Upper lobe of right lung (tissue), 1 donor: ENCODE measurements around the gene ZBTB8OS. TPM values are rescaled to one million over a fixed set of nuclear protein-coding genes. Genes with fewer than 3 reads are reported as not detected.
"Not testable (repeated sequence)": the region's sequence is repeated elsewhere in the genome, so short reads cannot be mapped to it uniquely, and the experiment has no call there.

Experiments used
- ATAC-seq: fragments of 200-7000 bp; cut with Tn5 transposase; one replicate; pipeline ENCODE4 v1.9.1; 2020; ENCODE audit warnings: mild to moderate bottlenecking, moderate library complexity
- DNase-seq: peaks from one replicate; pipeline ENCODE4 v3.0.0-alpha.2; 2020
- H3K27ac ChIP-seq: fragments of 200-600 bp; one replicate; pipeline ENCODE4 v1.8.0; 2022
- H3K27me3 ChIP-seq: fragments of 200-600 bp; one replicate; pipeline ENCODE4 v1.8.0; 2022; ENCODE audit warnings: mild to moderate bottlenecking
- H3K36me3 ChIP-seq: fragments of 200-600 bp; one replicate; pipeline ENCODE4 v1.8.0; 2022
- H3K4me1 ChIP-seq: fragments of 200-600 bp; one replicate; pipeline ENCODE4 v1.8.0; 2022
- H3K4me3 ChIP-seq: fragments of 200-600 bp; one replicate; pipeline ENCODE4 v1.8.0; 2022; ENCODE audit warnings: mild to moderate bottlenecking
- H3K9me3 ChIP-seq: fragments of 200-600 bp; one replicate; pipeline ENCODE4 v1.8.0; 2022
- CTCF ChIP-seq: fragments of 200-600 bp; IDR thresholded peaks from one replicate; pipeline ENCODE4 v1.8.0; 2022; ENCODE audit warnings: antibody characterized with exemption
- intact Hi-C: fragments of 100-400 bp; cut with DNase I; formaldehyde crosslinking; loops from one replicate; pipeline ENCODE4 v1.11.0; 2022
- long read RNA-seq: library from polyadenylated mRNA; unstranded; transcript quantifications from one replicate; pipeline ENCODE4 v2.0.0, GENCODE V29; 2021
- total RNA-seq: library from RNA; stranded (reverse); fragmentation: NEBNext Ultra II Directional; extraction: Animal tissue kit (Norgen Biotek cat#: 25700); gene quantifications from one replicate; pipeline ENCODE4 v1.2.1, GENCODE V29; 2021
- donor health status: DM: no; HTN: yes; CAD: no; lungs with severe emphysema.

ZBTB8OS gene
- 47.8 TPM for total RNA-seq
- long read RNA-seq, transcript ZBTB8OS-208 (7 exons, 1,601 nt), result major isoform, 5 of 23 reads
- long read RNA-seq, partial matches to known transcripts, result 0 of 23 reads
- long read RNA-seq, other reads (novel, unspliced or antisense), result 15 of 23 reads

GRCh38 chr1:32650248-32650751 is at the start of gene ZBTB8OS:
ZBTB8OS (minus strand) TSS chr1:32650550; CDS start chr1:32650529, 21 bp downstream.
- DNase-seq (peak; percentile 93), ATAC-seq (peak; percentile 88)
- H3K9me3 ChIP-seq, result no peaks in the 10 kb centered on the region
- intact Hi-C loops, result no loop called here
- H3K27me3 ChIP-seq, result no peaks in the 10 kb centered on the region
- H3K4me1 ChIP-seq, result peaks cover 38% of the 10 kb centered on the region
- peak within 1 kb of the TSS; percentile 86 for H3K4me3 ChIP-seq
- TF ChIP-seq CTCF, result no peak
- peaks cover 26% of the 10 kb centered on the region for H3K36me3 ChIP-seq
- H3K27ac ChIP-seq, result peak within 1 kb of the TSS; percentile 98

DNA sequence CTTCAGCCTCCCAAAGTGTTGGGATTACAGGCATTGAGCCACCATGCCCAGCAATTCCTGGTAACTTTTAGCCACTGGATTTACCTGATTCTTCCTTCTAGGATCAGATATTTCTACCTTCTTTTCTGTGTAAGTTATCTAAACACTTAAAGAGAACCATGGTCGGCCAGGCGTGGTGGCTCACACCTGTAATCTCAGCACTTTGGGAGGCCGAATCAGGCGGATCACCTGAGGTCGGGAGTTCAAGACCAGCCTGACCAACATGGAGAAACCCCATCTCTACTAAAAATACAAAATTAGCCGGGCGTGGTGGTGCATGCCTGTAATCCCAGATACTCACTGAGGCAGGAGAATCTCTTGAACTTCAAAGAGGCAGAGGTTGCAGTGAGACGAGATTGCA is 46.6 kb upstream of the ZBTB8OS start:
- DNase-seq, H3K9me3 ChIP-seq, H3K36me3 ChIP-seq, H3K27ac ChIP-seq, H3K27me3 ChIP-seq, intact Hi-C loops, H3K4me3 ChIP-seq, ATAC-seq: not testable (repeated sequence)
- peaks cover 22% of the 10 kb centered on the region for H3K4me1 ChIP-seq

- H3K27ac ChIP-seq, result peak overlapping the region; percentile 26
- DNase-seq (peak; percentile 15), ATAC-seq (no peak)
- no peak overlapping the region for H3K4me3 ChIP-seq
- peaks cover 22% of the 10 kb centered on the region for H3K4me1 ChIP-seq
- no peaks in the 10 kb centered on the region for H3K36me3 ChIP-seq
- no peaks in the 10 kb centered on the region for H3K9me3 ChIP-seq
- intact Hi-C loops, result no loop called here
- no peaks in the 10 kb centered on the region for H3K27me3 ChIP-seq
- no peak for TF ChIP-seq CTCF
Measured at GRCh38 chr1:32696041-32696440, 45.7 kb upstream of the ZBTB8OS start.

- Histone ChIP-seq H3K27me3 (no peaks in the 10 kb centered on the region), H3K4me3 (no peak overlapping the region), H3K27ac (peak overlapping the region; percentile 26), H3K9me3 (no peaks in the 10 kb centered on the region), H3K4me1 (peaks cover 22% of the 10 kb centered on the region), H3K36me3 (no peaks in the 10 kb centered on the region)
- DNase-seq, result peak; percentile 81
- no peak for TF ChIP-seq CTCF
- intact Hi-C loops, result no loop called here
- peak; percentile 87 for ATAC-seq
Measured at GRCh38 chr1:32695098-32695904, 45.0 kb upstream of the ZBTB8OS start.

GRCh38 chr1:32693455-32694174 is 43.3 kb upstream of the ZBTB8OS start:
- Histone ChIP-seq H3K9me3 (no peaks in the 10 kb centered on the region), H3K4me1 (peaks cover 22% of the 10 kb centered on the region), H3K4me3 (no peak overlapping the region), H3K27me3 (no peaks in the 10 kb centered on the region), H3K36me3 (no peaks in the 10 kb centered on the region), H3K27ac (peak overlapping the region; percentile 55)
- no peak for ATAC-seq
- no peak for DNase-seq
- intact Hi-C loops, result no loop called here
- no peak for TF ChIP-seq CTCF

- H3K4me3 ChIP-seq, result no peak overlapping the region
- ATAC-seq (no peak), DNase-seq (no peak)
- TF ChIP-seq CTCF, result no peak
- H3K4me1 ChIP-seq, result peaks cover 21% of the 10 kb centered on the region
- no peak overlapping the region for H3K27ac ChIP-seq
- intact Hi-C loops, result no loop called here
- H3K27me3 ChIP-seq, result no peaks in the 10 kb centered on the region
- peaks cover 47% of the 10 kb centered on the region for H3K36me3 ChIP-seq
- H3K9me3 ChIP-seq, result no peaks in the 10 kb centered on the region
Measured at GRCh38 chr1:32686387-32686786, 36.0 kb upstream of the ZBTB8OS start.
